ENCODE measurements around the gene ADGRV1.
"Not testable (repeated sequence)": the region's sequence is repeated elsewhere in the genome, so short reads cannot be mapped to it uniquely, and the experiment has no call there.

The ADGRV1 gene

DNA sequence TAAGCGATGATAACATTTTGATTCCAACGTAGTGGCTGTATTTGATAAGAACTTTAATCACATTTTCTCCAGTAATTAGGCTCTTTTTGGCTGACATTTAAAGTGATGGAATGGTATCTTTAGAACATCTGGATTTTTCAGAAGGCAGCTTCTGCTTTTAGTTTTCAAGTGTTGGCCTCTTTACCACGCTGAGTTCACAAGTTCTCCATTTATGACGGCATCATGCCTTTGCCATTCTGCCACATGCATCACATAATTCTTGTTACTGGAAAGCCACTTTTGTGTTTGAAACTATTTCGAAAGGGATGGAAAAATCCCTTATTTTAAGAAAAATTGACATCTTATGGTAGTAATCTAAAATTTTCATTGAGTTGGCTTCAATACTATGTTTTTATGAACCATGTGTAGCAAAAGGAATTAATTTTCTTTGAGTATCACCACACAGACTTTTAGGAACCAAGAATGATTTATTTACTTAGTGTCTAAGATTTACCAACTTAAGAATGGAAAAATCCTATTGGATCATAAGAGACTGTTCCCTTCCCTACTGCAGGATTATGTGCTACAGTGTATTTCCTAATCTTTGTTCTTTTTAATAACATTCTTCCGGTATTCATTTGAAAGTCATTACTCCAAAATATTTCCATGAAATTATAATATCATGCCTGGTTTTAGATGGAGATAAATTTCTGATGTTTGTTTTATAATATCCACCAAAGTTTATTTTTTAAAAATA, 344.2 kb downstream of the ADGRV1 start:
- no peak for DNase-seq (ENCODE audit: low spot score)

DNA sequence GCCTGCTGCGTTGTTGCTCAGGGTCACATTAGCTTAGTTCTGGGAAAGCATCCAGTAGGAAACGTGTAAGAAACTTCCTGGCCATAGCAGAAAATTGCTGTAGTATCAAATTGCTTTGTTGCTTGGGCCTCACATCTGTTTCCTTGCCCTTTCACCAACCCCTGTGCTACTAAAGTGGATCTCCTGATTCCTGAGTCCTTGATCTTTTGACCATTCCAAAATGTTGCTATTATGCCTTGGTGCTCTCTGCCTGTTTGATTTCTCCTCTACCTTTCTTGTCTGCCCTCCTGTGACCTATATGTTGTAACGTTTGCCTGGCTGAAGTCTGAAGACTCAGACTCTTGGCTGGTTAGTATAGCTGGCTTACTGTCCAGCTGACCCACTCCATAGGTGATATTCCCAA, 350.5 kb downstream of the ADGRV1 start:
- DNase-seq (ENCODE audit: low spot score): no peak

- DNase-seq (ENCODE audit: low spot score): no peak
Measured at GRCh38 chr5:90909940-90910339, 351.3 kb downstream of the ADGRV1 start.

DNA sequence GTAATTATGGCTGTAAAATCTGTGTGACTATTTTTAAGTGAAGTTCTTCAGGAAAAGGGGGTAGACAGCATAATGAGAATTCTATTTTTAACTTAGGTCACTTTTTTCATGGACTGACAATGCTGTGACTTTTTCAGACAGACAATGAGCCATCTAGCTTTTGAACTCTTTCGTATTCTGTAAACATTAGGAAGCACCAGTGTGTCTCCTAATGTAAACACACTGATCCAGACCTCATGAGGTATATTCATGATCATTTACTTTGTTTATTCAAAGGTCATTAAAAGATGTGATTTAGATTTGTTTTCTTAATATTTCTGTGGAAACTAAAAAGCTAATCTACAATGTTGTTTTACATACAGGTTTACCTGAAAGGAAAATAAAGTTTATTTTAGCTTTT, 352.6 kb downstream of the ADGRV1 start:
- DNase-seq (ENCODE audit: low spot score): no peak

DNA sequence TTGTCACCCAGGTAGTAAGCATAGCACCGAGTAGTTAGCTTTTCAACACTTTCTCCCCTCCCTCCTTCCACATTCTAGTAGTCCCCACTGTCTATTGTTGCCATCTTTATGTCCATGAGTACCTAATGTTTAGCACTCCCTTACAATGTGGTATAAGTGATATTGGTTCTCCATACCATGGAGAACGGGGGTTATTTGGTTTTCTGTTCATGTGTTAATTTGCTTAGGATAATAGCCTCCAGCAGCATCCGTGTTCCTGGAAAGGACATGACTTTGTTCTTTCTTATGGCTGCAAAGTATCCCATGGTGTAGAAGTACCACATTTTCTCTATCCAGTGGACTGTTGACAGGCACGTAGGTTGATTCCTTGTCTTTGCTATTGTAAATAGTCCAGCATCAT, 353.9 kb downstream of the ADGRV1 start:
- no peak for DNase-seq (ENCODE audit: low spot score)

- no peak for DNase-seq (ENCODE audit: low spot score)
Measured at GRCh38 chr5:90915393-90915792, 356.8 kb downstream of the ADGRV1 start.

DNA sequence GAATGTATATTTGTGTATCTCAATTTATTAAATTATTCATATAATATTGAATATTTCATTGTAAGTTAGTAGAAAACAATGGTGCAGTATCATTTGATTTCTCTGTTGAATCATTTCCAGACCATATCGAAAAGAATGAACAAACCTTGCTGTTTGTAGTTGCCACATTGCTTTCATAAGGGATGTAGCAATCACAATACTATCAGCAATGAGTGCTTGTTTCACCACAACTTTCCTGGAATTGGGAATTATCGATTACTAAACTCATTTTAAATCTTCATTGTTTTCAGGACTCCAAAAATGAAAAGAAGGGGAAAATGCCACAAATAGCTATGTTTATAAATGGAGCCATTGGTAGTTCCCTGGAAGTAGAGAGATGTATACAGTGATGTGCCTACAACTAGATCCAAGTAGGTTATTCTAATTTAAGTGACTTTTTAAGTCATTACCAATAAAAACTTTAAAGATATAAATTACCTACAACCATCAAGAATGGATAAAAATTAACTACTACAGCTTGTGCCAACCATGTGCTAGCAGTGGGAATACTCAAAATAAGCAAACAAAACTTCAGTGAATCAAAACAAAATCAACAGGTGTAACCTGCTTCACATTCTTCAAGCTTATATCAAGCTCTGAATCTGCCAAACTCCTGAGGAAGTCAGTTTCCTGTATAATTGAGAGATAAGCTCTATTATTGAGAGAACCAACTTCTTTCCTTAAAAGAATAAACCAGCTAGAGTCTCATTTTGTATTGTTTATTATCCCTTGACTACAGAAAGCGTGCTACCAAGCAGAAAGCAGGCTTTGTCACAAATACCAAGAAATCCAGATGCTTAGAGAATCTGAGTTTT, 358.6 kb downstream of the ADGRV1 start:
- no peak for DNase-seq (ENCODE audit: low spot score)

GRCh38 chr5:90917928-90918668, 359.5 kb downstream of the ADGRV1 start:
- no peak for DNase-seq (ENCODE audit: low spot score)

DNA sequence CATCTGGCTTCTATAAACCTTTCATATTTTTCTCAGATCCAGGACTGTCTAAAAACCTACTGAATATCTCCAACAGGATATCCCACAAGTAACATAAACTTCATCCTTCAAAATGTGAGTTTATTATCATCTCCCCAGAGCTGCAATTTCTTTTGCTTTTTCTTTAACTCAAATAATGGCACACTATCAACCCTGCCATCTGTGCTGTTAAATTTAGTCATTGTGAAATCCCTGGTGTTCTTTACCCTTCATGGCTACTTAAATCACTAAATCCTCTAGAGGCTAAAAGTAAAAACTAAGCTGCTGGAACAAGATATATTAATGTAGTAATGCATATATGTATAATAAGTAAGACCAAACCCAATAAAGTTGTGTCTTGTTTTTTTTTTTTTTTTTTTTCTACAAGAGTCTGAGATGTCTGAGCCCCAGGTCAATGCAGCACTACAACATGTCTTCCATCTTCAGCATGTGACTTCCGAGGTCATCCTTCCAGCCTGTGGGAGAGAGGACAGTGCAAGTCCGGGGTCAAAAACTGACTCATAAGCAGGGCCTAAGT, 362.9 kb downstream of the ADGRV1 start:
- DNase-seq (ENCODE audit: low spot score): no peak

- not testable (repeated sequence) for DNase-seq (ENCODE audit: low spot score)
Measured at GRCh38 chr5:90924222-90924621, 365.6 kb downstream of the ADGRV1 start.

DNA sequence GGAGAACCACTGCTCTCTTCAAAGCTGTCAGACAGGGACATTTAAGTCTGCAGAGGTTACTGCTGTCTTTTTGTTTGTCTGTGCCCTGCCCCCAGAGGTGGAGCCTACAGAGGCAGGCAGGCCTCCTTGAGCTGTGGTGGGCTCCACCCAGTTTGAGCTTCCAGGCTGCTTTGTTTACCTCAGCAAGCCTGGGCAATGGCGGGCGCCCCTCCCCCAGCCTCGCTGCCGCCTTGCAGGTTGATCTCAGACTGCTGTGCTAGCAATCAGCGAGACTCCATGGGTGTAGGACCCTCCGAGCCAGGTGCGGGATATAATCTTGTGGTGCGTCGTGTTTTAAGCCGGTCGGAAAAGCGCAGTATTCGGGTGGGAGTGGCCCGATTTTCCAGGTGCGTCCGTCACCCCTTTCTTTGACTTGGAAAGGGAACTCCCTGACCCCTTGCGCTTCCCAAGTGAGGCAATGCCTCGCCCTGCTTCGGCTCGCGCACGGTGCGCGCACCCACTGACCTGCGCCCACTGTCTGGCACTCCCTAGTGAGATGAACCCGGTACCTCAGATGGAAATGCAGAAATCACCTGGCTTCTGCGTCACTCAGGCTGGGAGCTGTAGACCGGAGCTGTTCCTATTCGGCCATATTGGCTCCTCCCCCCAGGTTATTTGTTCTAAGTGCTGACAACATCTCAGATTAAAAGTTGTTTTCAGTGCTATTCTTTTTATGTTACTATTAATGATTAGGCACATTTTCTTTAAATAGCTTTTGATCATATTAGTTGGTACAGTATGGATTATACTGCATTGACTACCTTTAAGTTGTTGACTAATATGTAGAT, 370.6 kb downstream of the ADGRV1 start:
- not testable (repeated sequence) for DNase-seq (ENCODE audit: low spot score)

- DNase-seq (ENCODE audit: low spot score): no peak
Measured at GRCh38 chr5:90930062-90930461, 371.5 kb downstream of the ADGRV1 start.

GRCh38 chr5:90930756-90931431, 372.3 kb downstream of the ADGRV1 start:
- DNase-seq (ENCODE audit: low spot score): no peak

- DNase-seq (ENCODE audit: low spot score): peak; percentile 43
Measured at GRCh38 chr5:90932052-90932699, 373.6 kb downstream of the ADGRV1 start.

GRCh38 chr5:90933298-90933697, 374.7 kb downstream of the ADGRV1 start:
- DNase-seq (ENCODE audit: low spot score): no peak

DNA sequence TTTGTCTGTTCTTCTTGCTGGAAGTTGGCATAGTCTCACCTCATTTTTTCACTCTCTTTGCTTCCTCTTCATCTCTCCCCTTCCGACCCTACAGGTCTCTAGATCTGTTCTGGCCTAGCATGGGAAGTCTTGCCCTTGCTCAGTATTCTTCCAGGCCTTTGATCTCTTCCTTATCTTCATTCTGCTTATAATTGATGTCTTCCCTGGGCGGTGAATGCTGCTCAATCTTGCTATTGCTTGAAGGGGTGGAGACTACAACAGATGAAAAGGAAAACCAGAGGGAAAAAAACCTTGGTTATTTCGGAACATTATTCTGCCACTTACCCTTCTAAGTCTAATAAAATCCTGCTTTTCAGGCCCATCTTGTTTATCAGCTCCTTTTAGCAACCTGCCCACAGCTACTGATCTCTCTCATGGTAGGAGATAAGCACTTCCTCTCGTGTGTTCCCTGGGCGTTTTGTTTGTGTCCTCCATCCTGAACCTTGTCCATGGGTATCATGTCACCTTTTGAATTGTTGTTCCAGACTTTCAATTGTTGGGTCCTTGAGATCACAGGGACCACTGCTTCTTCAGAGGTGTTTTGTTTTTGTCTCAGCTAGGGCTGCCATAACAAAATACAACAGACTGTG, 375.6 kb downstream of the ADGRV1 start:
- no peak for DNase-seq (ENCODE audit: low spot score)

- no peak for DNase-seq (ENCODE audit: low spot score)
Measured at GRCh38 chr5:90934738-90935137, 376.1 kb downstream of the ADGRV1 start.

- no peak for DNase-seq (ENCODE audit: low spot score)
Measured at GRCh38 chr5:90939211-90939610, 380.6 kb downstream of the ADGRV1 start.

- DNase-seq (ENCODE audit: low spot score): peak; percentile 78
Measured at GRCh38 chr5:90940227-90940995, 381.8 kb downstream of the ADGRV1 start.

Measured in SK-N-DZ (cell line).